ENCODE data around the gene POTEF.
A peak's percentile ranks its signal among the peaks of the same experiment; 100 is the strongest.
"Not testable (repeated sequence)": the region's sequence is repeated elsewhere in the genome, so short reads cannot be mapped to it uniquely, and the experiment has no call there.

The POTEF gene

GRCh38 chr2:130154773-130155765 is 26.0 kb upstream of the POTEF start:
- no peaks in the 10 kb centered on the region; the same call in 1 of the 2 replicates for H3K36me3 ChIP-seq
- no peak for DNase-seq
- H3K27ac ChIP-seq = no peak overlapping the region
- no peak overlapping the region for H3K4me3 ChIP-seq (ENCODE audit: low read depth, low read length)
- H3K9me3 ChIP-seq (ENCODE audit: severe bottlenecking) = no peaks in the 10 kb centered on the region
- no peak for TF ChIP-seq CTCF (IDR thresholded peaks at IDR 0.05; ENCODE audit: low read depth, low read length)
- no peaks in the 10 kb centered on the region for H3K27me3 ChIP-seq (ENCODE audit: insufficient read depth, low read depth, severe bottlenecking)

DNA sequence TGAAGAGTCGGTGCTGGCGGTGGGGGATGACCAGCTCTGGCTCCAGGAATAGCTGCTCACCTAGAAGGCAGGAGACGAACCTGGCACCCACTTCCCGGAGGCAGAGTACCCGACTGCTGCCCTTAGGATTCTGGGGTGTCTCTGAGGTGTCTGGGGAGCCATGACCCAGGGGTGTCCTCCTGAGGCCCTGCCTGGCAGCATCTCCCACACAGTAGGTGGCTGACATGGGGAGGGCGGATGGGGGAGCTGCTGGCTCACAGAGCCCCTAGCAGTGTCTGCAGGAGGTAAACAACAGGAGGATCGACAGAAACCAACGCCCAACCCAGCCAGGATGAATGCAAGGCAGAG is 25.4 kb upstream of the POTEF start:
- H3K36me3 ChIP-seq; H3K4me3 ChIP-seq (ENCODE audit: low read depth, low read length); H3K9me3 ChIP-seq (ENCODE audit: severe bottlenecking); H3K27ac ChIP-seq; DNase-seq; H3K27me3 ChIP-seq (ENCODE audit: insufficient read depth, low read depth, severe bottlenecking): not testable (repeated sequence)

GRCh38 chr2:130153721-130154422 is 24.9 kb upstream of the POTEF start:
- not testable (repeated sequence) for H3K9me3 ChIP-seq (ENCODE audit: severe bottlenecking); DNase-seq

DNA sequence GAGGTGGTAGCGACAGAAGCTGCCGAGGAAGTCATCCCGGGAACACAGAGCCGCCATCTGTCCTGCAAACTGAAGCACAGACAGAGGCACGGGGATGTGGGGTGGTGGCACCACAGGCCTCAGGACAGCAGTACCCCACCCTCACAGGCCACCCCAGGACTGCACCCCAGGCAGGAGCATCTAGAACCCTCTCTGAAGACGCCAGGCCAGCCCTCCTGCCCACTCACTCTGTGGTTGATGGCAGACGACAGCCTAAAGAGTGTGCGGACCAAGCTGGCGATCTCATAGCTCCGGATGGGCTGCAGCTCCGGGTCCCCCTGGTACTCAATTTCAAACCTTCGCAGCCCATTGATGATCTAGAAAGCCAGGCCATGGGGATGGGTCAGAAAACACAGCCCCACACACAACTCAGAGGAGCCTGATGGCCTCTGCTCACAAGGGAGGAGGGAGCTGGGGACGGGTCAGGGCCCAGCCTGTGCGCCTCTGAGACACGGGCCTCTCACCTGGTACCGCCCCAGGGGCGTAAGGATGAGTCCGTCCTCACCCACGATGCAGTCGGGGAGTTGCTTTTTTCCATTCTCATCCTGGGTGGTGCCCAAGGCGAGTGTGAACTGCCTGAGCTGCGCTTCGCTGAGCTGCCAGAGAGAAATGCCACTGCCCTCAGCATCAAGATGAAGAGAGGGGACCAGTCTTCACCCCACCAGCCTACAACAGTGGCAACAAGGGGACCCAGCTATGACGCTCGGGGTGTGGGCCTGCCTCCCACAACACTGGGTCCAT is 24.0 kb upstream of the POTEF start:
- H3K36me3 ChIP-seq = no peaks in the 10 kb centered on the region; the same call in 1 of the 2 replicates

More at GRCh38 chr2:130153721-130154422, 24.9 kb upstream of the POTEF start:
- H3K27me3 ChIP-seq (ENCODE audit: insufficient read depth, low read depth, severe bottlenecking); H3K36me3 ChIP-seq; H3K4me3 ChIP-seq (ENCODE audit: low read depth, low read length); H3K27ac ChIP-seq: not testable (repeated sequence)

GRCh38 chr2:130152136-130152815 is 23.3 kb upstream of the POTEF start:
- H3K36me3 ChIP-seq; H3K9me3 ChIP-seq (ENCODE audit: severe bottlenecking); DNase-seq; H3K4me3 ChIP-seq (ENCODE audit: low read depth, low read length); H3K27me3 ChIP-seq (ENCODE audit: insufficient read depth, low read depth, severe bottlenecking); H3K27ac ChIP-seq: not testable (repeated sequence)

More for the DNA sequence above, 24.0 kb upstream of the POTEF start:
- H3K9me3 ChIP-seq (ENCODE audit: severe bottlenecking) = no peaks in the 10 kb centered on the region
- no peak overlapping the region for H3K4me3 ChIP-seq (ENCODE audit: low read depth, low read length)
- DNase-seq = no peak
- no peak overlapping the region for H3K27ac ChIP-seq
- no peaks in the 10 kb centered on the region for H3K27me3 ChIP-seq (ENCODE audit: insufficient read depth, low read depth, severe bottlenecking)
- TF ChIP-seq CTCF (IDR thresholded peaks at IDR 0.05; ENCODE audit: low read depth, low read length) = no peak

DNA sequence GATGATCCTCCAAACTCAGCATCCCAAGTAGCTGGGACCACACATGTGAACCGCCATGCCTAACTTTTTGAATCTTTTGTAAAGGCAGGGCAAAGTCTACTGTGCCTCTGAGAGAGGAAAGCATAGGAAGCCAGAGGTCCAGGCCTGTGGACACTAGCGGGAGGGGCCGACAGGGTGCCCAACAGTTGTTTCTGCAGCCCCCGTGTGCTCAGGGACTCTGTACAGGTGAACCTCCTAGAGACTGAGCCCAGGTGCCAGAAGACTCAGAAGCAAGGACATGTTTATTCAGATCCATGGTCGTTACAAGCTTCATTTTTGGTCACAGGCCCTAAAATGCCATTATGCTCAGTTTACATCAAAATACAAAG is 22.1 kb upstream of the POTEF start:
- not testable (repeated sequence) for H3K36me3 ChIP-seq; DNase-seq; H3K4me3 ChIP-seq (ENCODE audit: low read depth, low read length); H3K9me3 ChIP-seq (ENCODE audit: severe bottlenecking); H3K27ac ChIP-seq; H3K27me3 ChIP-seq (ENCODE audit: insufficient read depth, low read depth, severe bottlenecking)

GRCh38 chr2:130150181-130151144 is 21.4 kb upstream of the POTEF start:
- H3K27ac ChIP-seq = no peak overlapping the region
- H3K36me3 ChIP-seq = no peaks in the 10 kb centered on the region; the same call in 1 of the 2 replicates
- no peak for DNase-seq
- no peak overlapping the region for H3K4me3 ChIP-seq (ENCODE audit: low read depth, low read length)
- no peaks in the 10 kb centered on the region for H3K27me3 ChIP-seq (ENCODE audit: insufficient read depth, low read depth, severe bottlenecking)
- TF ChIP-seq CTCF (IDR thresholded peaks at IDR 0.05; ENCODE audit: low read depth, low read length) = no peak
- H3K9me3 ChIP-seq (ENCODE audit: severe bottlenecking) = no peaks in the 10 kb centered on the region

DNA sequence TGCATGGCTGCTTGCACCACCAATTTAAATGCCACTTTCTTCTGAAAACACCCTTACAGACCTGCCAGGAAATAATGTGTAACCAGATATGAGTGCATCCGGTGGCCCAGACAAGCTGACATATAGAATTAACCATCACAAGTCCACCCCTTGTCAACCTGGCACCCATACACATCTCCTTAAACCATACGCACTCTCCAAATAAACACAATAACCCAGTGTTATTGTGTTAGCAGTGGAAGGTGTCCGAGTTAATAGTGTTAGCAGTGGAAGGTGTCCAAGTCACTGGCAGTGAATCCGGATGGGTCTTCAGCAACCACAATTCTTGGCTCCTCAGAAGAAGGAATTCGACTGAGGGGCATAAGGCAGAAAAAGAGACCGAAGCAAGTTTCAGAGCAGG is 19.5 kb upstream of the POTEF start:
- DNase-seq = not testable (repeated sequence)

DNA sequence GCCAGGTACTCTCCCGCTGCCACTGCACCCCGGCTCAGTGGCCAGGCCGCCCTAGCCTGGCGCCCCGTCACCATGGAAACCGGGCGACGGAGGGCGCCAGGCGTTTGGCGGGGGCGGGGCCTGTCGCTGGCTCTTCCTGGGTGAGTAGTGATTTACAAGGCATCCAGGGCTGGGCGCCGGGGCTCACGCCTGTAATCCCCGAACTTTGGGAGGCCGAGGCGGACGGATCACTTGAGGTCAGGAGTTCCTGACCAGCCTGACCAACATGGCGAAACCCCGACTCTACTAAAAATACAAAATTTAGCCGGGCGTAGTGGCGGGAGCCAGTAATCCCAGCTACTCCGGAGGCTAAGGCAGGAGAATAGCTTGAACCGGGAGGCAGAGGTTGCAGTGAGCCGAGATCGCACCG is 16.0 kb upstream of the POTEF start, which contains the start of gene CCDC74B:
Gene CCDC74B, minus strand, starts transcription at position 107 of the 409 bp plus-strand sequence. CDS start 116 bp downstream, outside the sequence.
- peak within 1 kb of the TSS; percentile 58 for H3K27ac ChIP-seq
- H3K4me3 ChIP-seq (ENCODE audit: low read depth, low read length) = peak within 1 kb of the TSS; percentile 52
- peak; percentile 87 for DNase-seq
- not testable (repeated sequence) for H3K27me3 ChIP-seq (ENCODE audit: insufficient read depth, low read depth, severe bottlenecking); H3K36me3 ChIP-seq; H3K9me3 ChIP-seq (ENCODE audit: severe bottlenecking)

More for the DNA sequence above, 19.5 kb upstream of the POTEF start:
- H3K27ac ChIP-seq; H3K9me3 ChIP-seq (ENCODE audit: severe bottlenecking); H3K36me3 ChIP-seq; H3K27me3 ChIP-seq (ENCODE audit: insufficient read depth, low read depth, severe bottlenecking); H3K4me3 ChIP-seq (ENCODE audit: low read depth, low read length): not testable (repeated sequence)

Measured in WERI-Rb-1 (cell line).